Parathyroid adenoma (tissue), 2 donors: ENCODE data around the gene FZR1.

Experiments used
- H2AFZ ChIP-seq: fragments of 300-600 bp; sonication (generic); one replicate; pipeline ENCODE4 v1.7.0; 2017; ENCODE audit warnings: antibody characterized with exemption, mild to moderate bottlenecking
- H3K27ac ChIP-seq: fragments of 300-600 bp; sonication (generic); one replicate; pipeline ENCODE4 v1.7.0; 2017
- H3K27me3 ChIP-seq: fragments of 300-600 bp; sonication (generic); one replicate; pipeline ENCODE4 v1.7.0; 2017; ENCODE audit warnings: low read length; ENCODE audit not compliant: control insufficient read depth, insufficient read depth
- H3K36me3 ChIP-seq: fragments of 300-600 bp; sonication (generic); one replicate; pipeline ENCODE4 v1.7.0; 2017; ENCODE audit warnings: low read length; ENCODE audit not compliant: control insufficient read depth, insufficient read depth
- H3K4me1 ChIP-seq: fragments of 300-600 bp; sonication (generic); one replicate; pipeline ENCODE4 v1.7.0; 2017; ENCODE audit warnings: control low read depth
- H3K4me2 ChIP-seq: fragments of 300-600 bp; sonication (generic); one replicate; pipeline ENCODE4 v1.7.0; 2017; ENCODE audit warnings: low read length
- H3K4me3 ChIP-seq: fragments of 300-600 bp; sonication (generic); one replicate; pipeline ENCODE4 v1.7.0; 2017; ENCODE audit warnings: low read depth, low read length
- H3K79me2 ChIP-seq: fragments of 300-600 bp; sonication (generic); one replicate; pipeline ENCODE4 v1.7.0; 2017; ENCODE audit warnings: control low read depth
- H3K9ac ChIP-seq: fragments of 300-600 bp; sonication (generic); one replicate; pipeline ENCODE4 v1.7.0; 2017; ENCODE audit warnings: mild to moderate bottlenecking
- H3K9me3 ChIP-seq: fragments of 300-600 bp; sonication (generic); one replicate; pipeline ENCODE4 v1.7.0; 2017; ENCODE audit warnings: low read length; ENCODE audit not compliant: control insufficient read depth
- CTCF ChIP-seq: fragments of 300-600 bp; sonication (generic); IDR thresholded peaks from one replicate; pipeline ENCODE4 v1.7.0; 2017; ENCODE audit warnings: antibody characterized with exemption, mild to moderate bottlenecking
- donor health status: primary hyperparathyroidism.

FZR1 gene

GRCh38 chr19:3509566-3509989, 3.5 kb downstream of the FZR1 start:
- no peaks in the 10 kb centered on the region for H3K27me3 ChIP-seq
- H3K4me2 ChIP-seq: no peak overlapping the region
- H3K27ac ChIP-seq: no peak overlapping the region
- peaks cover 83% of the 10 kb centered on the region for H3K79me2 ChIP-seq
- H3K9me3 ChIP-seq: no peaks in the 10 kb centered on the region
- H3K36me3 ChIP-seq: no peaks in the 10 kb centered on the region
- no peak for TF ChIP-seq CTCF
- H3K4me3 ChIP-seq: no peak overlapping the region
- H2AFZ ChIP-seq: no peak overlapping the region
- no peak overlapping the region for H3K9ac ChIP-seq
- peaks cover 15% of the 10 kb centered on the region for H3K4me1 ChIP-seq

- H3K9me3 ChIP-seq: no peaks in the 10 kb centered on the region
- H3K27ac ChIP-seq: no peak overlapping the region
- H3K4me2 ChIP-seq: no peak overlapping the region
- H3K4me3 ChIP-seq: no peak overlapping the region
- no peak overlapping the region for H3K9ac ChIP-seq
- H3K79me2 ChIP-seq: peaks cover 89% of the 10 kb centered on the region
- no peak for TF ChIP-seq CTCF
- no peak overlapping the region for H2AFZ ChIP-seq
- H3K4me1 ChIP-seq: peaks cover 15% of the 10 kb centered on the region
- no peaks in the 10 kb centered on the region for H3K27me3 ChIP-seq
- H3K36me3 ChIP-seq: no peaks in the 10 kb centered on the region
These were observed 4.6 kb downstream of the FZR1 start for GRCh38 chr19:3510727-3511126.

DNA sequence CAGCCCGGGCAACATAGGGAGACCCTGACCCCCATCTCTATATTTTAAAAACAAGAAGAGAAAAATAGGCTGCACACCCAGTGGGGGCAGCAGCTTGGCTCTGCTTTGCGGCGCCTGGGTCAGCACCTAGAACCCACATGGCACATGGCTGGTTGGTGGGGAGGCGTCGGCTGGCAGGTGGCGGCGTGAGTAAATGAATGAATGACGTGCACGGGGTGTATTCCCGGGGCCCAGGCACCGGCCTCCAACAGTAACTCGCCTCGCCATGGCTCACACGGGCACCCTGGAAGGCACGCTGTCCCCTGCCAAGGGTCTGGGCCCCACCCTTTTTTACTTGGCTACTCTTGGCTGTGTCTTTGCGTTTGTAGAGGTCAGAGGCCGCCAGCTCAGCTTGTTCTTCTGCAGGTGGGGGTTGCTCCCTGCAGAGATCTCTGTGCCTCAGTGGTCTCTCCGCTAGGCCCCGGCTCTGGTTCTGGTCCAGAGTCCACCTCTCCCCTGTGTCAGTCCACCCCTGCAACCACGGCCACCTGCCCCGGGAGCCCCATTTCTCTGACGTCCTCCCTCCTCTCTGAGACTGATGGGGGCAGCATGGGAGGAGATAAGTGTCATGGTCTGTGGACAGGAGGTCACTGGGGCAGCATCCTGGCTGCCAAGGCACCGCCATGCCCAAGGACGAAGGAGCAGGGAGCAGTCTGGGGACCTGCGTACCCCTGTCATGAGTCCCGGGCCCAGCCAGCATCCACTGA, 5.6 kb downstream of the FZR1 start:
- H3K79me2 ChIP-seq: peaks cover 93% of the 10 kb centered on the region
- no peaks in the 10 kb centered on the region for H3K9me3 ChIP-seq
- no peak for TF ChIP-seq CTCF
- no peaks in the 10 kb centered on the region for H3K27me3 ChIP-seq
- no peak overlapping the region for H3K4me2 ChIP-seq
- H3K4me3 ChIP-seq: no peak overlapping the region
- peaks cover 17% of the 10 kb centered on the region for H3K4me1 ChIP-seq
- H2AFZ ChIP-seq: no peak overlapping the region
- H3K27ac ChIP-seq: no peak overlapping the region
- H3K9ac ChIP-seq: no peak overlapping the region
- no peaks in the 10 kb centered on the region for H3K36me3 ChIP-seq

DNA sequence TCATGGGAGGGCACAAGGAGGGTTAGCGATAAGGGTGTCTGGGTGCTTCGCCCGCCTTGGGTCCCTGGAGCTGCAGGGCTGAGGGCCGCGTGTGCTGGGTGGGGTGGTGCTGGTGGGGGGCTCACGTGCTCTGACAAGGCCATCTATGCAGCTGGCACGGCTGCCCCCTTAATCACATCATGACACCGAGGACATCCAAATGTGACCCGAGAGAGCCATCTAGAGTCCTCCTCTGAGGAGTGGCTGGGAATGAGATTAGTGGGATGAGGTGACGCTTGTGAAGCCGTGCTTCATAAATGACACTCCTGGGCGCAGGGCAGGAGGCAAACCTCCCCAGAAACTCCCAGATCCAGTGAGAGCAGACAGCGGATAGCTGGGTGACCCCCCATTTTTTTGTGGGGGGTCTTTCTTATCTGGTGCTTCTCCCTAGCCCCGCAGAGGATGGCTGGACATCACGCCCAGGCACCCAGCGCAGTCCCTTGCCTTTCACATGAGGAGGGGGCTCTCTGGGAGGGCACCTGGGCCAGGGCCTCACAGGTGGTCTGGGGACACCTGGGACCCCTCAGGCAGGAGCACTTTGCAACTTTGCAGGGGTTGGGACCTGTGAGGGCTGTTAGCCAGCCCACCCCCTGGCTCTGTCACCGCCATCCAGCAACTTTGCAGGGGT, 6.6 kb downstream of the FZR1 start:
- Histone ChIP-seq H2AFZ (no peak overlapping the region), H3K27ac (no peak overlapping the region), H3K79me2 (peaks cover 91% of the 10 kb centered on the region), H3K36me3 (no peaks in the 10 kb centered on the region), H3K4me3 (no peak overlapping the region), H3K4me1 (peaks cover 17% of the 10 kb centered on the region), H3K4me2 (no peak overlapping the region), H3K9ac (no peak overlapping the region), H3K9me3 (no peaks in the 10 kb centered on the region), H3K27me3 (no peaks in the 10 kb centered on the region)
- TF ChIP-seq CTCF: no peak
